ENCODE data around the gene SYTL3. TPM values are rescaled to one million over a fixed set of nuclear protein-coding genes. Genes with fewer than 3 reads are reported as not detected.

The SYTL3 gene
- total and polyA plus RNA-seq, 2 of the 8 experiments (the other 6 are each of a cell fraction or from before 2014, with no cell fraction given), result 0.27 to 0.99 TPM

- peak overlapping the region; percentile 69 for H4K8ac ChIP-seq (ENCODE audit: extremely low read depth, insufficient read depth, low read length)
- H4K5ac ChIP-seq (ENCODE audit: insufficient read length, low read depth, low read length), result no peak overlapping the region
- H3K79me2 ChIP-seq (ENCODE audit: control insufficient read depth in 1 of 2, insufficient read depth in 2 of 2, low read length in 2 of 2), result peaks cover 0 to 31% of the 10 kb centered on the region in 2 experiments; a peak in 3 of 4 replicates
- no peak overlapping the region for H3K4ac ChIP-seq (replicated peaks; ENCODE audit: insufficient read length, low read depth, low read length)
- DNase-seq (ENCODE audit: low read depth in 1 of 2, low spot score in 2 of 2) (no peak), FAIRE-seq (no peak)
- POLR2A ChIA-PET (ENCODE audit: partially characterized antibody), result interaction anchor here (0.6 to 4.7 kb wide), 11 partner anchors 8 to 187 kb away, joined by 3 to 20 read pairs (median 4); no protein-coding TSS in a partner anchor
- peak overlapping the region; percentile 38; the same call in 1 of the 2 replicates for H2BK5ac ChIP-seq (ENCODE audit: low read depth, low read length)
- H3K18ac ChIP-seq (ENCODE audit: extremely low read depth, low read length), result no peak overlapping the region
- H2BK20ac ChIP-seq (ENCODE audit: low read length), result no peak overlapping the region
- no peak overlapping the region for H3K23ac ChIP-seq (ENCODE audit: insufficient read length)
- H2AFZ ChIP-seq (ENCODE audit: low read length), result no peak overlapping the region
- no peaks in the 10 kb centered on the region for H3K9me3 ChIP-seq (ENCODE audit: insufficient read depth in 2 of 2, low read depth in 1 of 2, low read length in 1 of 2)
- no peak overlapping the region for H3K14ac ChIP-seq (ENCODE audit: insufficient read length)
- no peak overlapping the region for H2BK120ac ChIP-seq (replicated peaks; ENCODE audit: low read depth, low read length)
- H3K9ac ChIP-seq (replicated peaks in 1 of 4; ENCODE audit: extremely low read depth in 1 of 4, low read depth in 3 of 4, low read length in 3 of 4), result no peak overlapping the region
- TF ChIP-seq TAF1 (IDR thresholded peaks at IDR 0.05; ENCODE audit: low read depth, low read length) (no peak), E2F6 (IDR thresholded peaks at IDR 0.05) (no peak), USF2 (IDR thresholded peaks at IDR 0.05; ENCODE audit: low read length) (no peak), BACH1 (IDR thresholded peaks at IDR 0.05; ENCODE audit: low read length) (no peak), FOSL1 (IDR thresholded peaks at IDR 0.05; ENCODE audit: insufficient read depth, low read depth, low read length) (no peak), PHF8 (conservative IDR thresholded peaks at IDR 0.05; ENCODE audit: low read depth, low read length) (no peak), POLR2AphosphoS5 (IDR thresholded peaks at IDR 0.05; ENCODE audit: low read depth, low read length) (0 out of 2 replicates have a peak, but pooled peaks have one; percentile 10), RFX5 (IDR thresholded peaks at IDR 0.05; ENCODE audit: borderline replicate concordance, low read depth, low read length) (no peak)
- no peak overlapping the region for H3K56ac ChIP-seq (replicated peaks; ENCODE audit: insufficient read length, low read depth, low read length)
- H4K20me1 ChIP-seq (replicated peaks in 1 of 2; ENCODE audit: control insufficient read depth in 1 of 2, insufficient read depth in 2 of 2, low read length in 2 of 2), result peaks cover 18 to 36% of the 10 kb centered on the region in 2 experiments
- H3K4me1 ChIP-seq (replicated peaks in 1 of 4; ENCODE audit: control insufficient read depth in 3 of 4, insufficient read depth in 4 of 4, low read length in 3 of 4), result peaks cover 0 to 5% (median 0%) of the 10 kb centered on the region in 4 experiments; a peak in 2 of 7 replicates
- WGBS, 2 experiments (ENCODE audit: extremely low coverage in 1 of 2, insufficient coverage in 1 of 2, insufficient read length in 1 of 2, insufficient replicate concordance in 2 of 2, low coverage in 1 of 2, low lambda C conversion rate in 2 of 2, missing lambda C conversion rate in 1 of 2), result 97% methylated on average over 11 of the region's 11 CpGs; no CpG with 5 or more reads in 1 of the 2 experiments
- no peak overlapping the region for H2BK15ac ChIP-seq (ENCODE audit: low read length)
- H3K27ac ChIP-seq (ENCODE audit: low read depth, low read length), result no peak overlapping the region
- no peak overlapping the region for H4K91ac ChIP-seq (replicated peaks; ENCODE audit: insufficient read length, low read length)
- CTCF ChIA-PET (ENCODE audit: partially characterized antibody), result interaction anchor here (1.1 to 3.6 kb wide), 10 partner anchors 7 to 200 kb away, joined by 3 to 19 read pairs (median 5); no protein-coding TSS in a partner anchor
- H3K36me3 ChIP-seq (ENCODE audit: control insufficient read depth in 2 of 4, insufficient read depth in 4 of 4, low read length in 3 of 4), result peaks cover 54 to 100% (median 87%) of the 10 kb centered on the region in 4 experiments
- H3K27me3 ChIP-seq (replicated peaks in 1 of 4; ENCODE audit: control insufficient read depth in 3 of 4, extremely low read depth in 1 of 4, insufficient read depth in 3 of 4, low read length in 3 of 4), result no peaks in the 10 kb centered on the region
- H2BK12ac ChIP-seq (ENCODE audit: low read depth, low read length), result no peak overlapping the region
- no peak overlapping the region for H3K4me3 ChIP-seq (ENCODE audit: extremely low read depth in 1 of 4, insufficient read depth in 2 of 4, low read depth in 3 of 4, low read length in 4 of 4)
- no peaks in the 10 kb centered on the region; the same call in 1 of the 2 replicates for H3K23me2 ChIP-seq (ENCODE audit: low read depth, low read length)
- no peak overlapping the region for H2AK5ac ChIP-seq (ENCODE audit: low read depth, low read length)
- no peak overlapping the region for H3K4me2 ChIP-seq (ENCODE audit: insufficient read depth in 1 of 2, low read depth in 2 of 2, low read length in 2 of 2)
- peaks cover 13% of the 10 kb centered on the region for H3K79me1 ChIP-seq (ENCODE audit: low read depth, low read length)
These were observed 122.3 kb downstream of the SYTL3 start for GRCh38 chr6:158772172-158772571.
